ENCODE data around the gene FMN1. TPM values are rescaled to one million over a fixed set of nuclear protein-coding genes. Genes with fewer than 3 reads are reported as not detected.

Gene FMN1
- total and polyA plus RNA-seq, 7 donors = 3.0 to 19.9 (median 6.7) TPM

GRCh38 chr15:32922541-32922940 lies 272.0 kb downstream of the FMN1 start:
- intact Hi-C loops (cut with DNase I) = no loop called here
- no peaks in the 10 kb centered on the region for H3K9me3 ChIP-seq
- WGBS, 2 donors = 74 to 95% methylated on average over 3 of the region's 3 CpGs

DNA sequence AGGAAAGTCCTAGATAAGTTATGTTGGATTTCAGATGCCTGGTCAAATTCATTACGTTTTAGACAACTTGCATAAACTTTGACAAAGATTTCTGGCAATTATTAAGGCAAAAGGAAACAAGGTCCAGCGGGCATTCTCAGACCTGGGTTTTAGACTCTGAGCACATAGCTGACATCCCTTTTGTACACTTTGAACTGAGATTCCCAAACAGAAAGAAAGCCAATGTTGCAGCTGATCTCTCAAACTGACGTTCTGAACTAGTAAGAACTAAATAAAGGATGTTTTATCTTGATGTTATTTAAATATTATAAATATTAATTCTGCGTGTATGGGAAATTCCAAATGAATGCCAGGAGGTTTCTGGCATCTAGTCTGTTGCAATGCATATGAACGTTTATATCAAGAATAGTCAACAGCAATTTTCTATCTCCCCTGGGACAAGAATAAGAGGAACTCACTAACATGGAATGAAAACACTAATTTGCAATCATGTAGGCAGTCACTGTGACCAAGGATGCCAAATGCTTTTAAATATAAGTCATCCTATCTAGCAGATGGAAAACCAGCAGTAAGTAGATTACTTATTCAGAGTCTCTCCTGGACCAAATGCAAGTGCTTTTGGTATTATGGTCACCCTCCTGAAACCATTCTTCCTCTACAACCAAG lies 274.6 kb downstream of the FMN1 start:
- TF ChIP-seq POLR2AphosphoS5 (IDR thresholded peaks at IDR 0.05) = no peak
- no peak for TF ChIP-seq POLR2A (IDR thresholded peaks at IDR 0.05)
- TF ChIP-seq, protein P1, sequence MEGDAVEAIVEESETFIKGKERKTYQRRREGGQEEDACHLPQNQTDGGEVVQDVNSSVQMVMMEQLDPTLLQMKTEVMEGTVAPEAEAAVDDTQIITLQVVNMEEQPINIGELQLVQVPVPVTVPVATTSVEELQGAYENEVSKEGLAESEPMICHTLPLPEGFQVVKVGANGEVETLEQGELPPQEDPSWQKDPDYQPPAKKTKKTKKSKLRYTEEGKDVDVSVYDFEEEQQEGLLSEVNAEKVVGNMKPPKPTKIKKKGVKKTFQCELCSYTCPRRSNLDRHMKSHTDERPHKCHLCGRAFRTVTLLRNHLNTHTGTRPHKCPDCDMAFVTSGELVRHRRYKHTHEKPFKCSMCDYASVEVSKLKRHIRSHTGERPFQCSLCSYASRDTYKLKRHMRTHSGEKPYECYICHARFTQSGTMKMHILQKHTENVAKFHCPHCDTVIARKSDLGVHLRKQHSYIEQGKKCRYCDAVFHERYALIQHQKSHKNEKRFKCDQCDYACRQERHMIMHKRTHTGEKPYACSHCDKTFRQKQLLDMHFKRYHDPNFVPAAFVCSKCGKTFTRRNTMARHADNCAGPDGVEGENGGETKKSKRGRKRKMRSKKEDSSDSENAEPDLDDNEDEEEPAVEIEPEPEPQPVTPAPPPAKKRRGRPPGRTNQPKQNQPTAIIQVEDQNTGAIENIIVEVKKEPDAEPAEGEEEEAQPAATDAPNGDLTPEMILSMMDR (IDR thresholded peaks at IDR 0.05) = no peak
- no peak for TF ChIP-seq EP300 (IDR thresholded peaks at IDR 0.05)
- WGBS, 2 donors = 72 to 84% methylated on average over 5 of the region's 5 CpGs
- Histone ChIP-seq H3K4me1 (peaks cover 0 to 22% (median 7%) of the 10 kb centered on the region in 4 donors), H3K9me3 (no peaks in the 10 kb centered on the region), H3K36me3 (no peaks in the 10 kb centered on the region), H3K27ac (peak overlapping the region in 1 of 4 donors; percentile 38), H3K4me3 (no peak overlapping the region), H3K27me3 (no peaks in the 10 kb centered on the region)
- DNase-seq = no peak
- intact Hi-C loops (cut with DNase I) = no loop called here

More at GRCh38 chr15:32922541-32922940, 272.0 kb downstream of the FMN1 start:
- no peak overlapping the region for H3K27ac ChIP-seq
- peaks cover 0 to 12% (median 3%) of the 10 kb centered on the region in 4 donors for H3K4me1 ChIP-seq
- TF ChIP-seq, protein P1 (IDR thresholded peaks at IDR 0.05) = no peak
- no peak for TF ChIP-seq POLR2AphosphoS5 (IDR thresholded peaks at IDR 0.05)
- no peak for TF ChIP-seq EP300 (IDR thresholded peaks at IDR 0.05)
- TF ChIP-seq POLR2A (IDR thresholded peaks at IDR 0.05) = no peak
- H3K4me3 ChIP-seq = no peak overlapping the region
- DNase-seq = no peak
- H3K36me3 ChIP-seq = no peaks in the 10 kb centered on the region
- H3K27me3 ChIP-seq = no peaks in the 10 kb centered on the region

GRCh38 chr15:32918547-32918946 lies 276.0 kb downstream of the FMN1 start:
- no peak overlapping the region for H3K27ac ChIP-seq
- H3K27me3 ChIP-seq = no peaks in the 10 kb centered on the region
- TF ChIP-seq POLR2A (IDR thresholded peaks at IDR 0.05) (no peak), POLR2AphosphoS5 (IDR thresholded peaks at IDR 0.05) (no peak)
- TF ChIP-seq, protein P1 (IDR thresholded peaks at IDR 0.05) = no peak
- H3K9me3 ChIP-seq = no peaks in the 10 kb centered on the region
- no peaks in the 10 kb centered on the region for H3K36me3 ChIP-seq
- WGBS, 2 donors = 76 to 89% methylated on average over 4 of the region's 4 CpGs
- peaks cover 0 to 22% (median 7%) of the 10 kb centered on the region in 4 donors for H3K4me1 ChIP-seq
- intact Hi-C loops (cut with DNase I) = no loop called here
- H3K4me3 ChIP-seq = no peak overlapping the region
- no peak for DNase-seq

DNA sequence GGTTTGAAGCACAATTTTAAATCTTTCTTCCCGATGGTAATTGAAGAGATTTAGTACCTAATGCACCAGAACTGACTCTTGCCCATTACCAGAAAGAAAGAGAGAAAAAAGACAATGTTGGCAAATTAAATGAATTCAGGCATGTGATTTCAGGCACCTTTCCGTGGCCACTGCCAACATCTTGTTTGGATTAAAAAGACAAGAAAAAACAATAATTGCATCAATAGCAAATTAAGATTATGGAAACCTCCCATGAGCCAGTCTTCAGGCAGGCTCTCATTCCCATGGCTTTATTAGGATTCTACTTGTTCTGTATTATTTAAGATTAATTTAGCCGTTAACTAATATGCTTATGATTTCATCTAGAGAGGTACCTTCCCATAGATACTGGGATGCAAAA lies 283.7 kb downstream of the FMN1 start:
- TF ChIP-seq POLR2AphosphoS5 (IDR thresholded peaks at IDR 0.05) = no peak
- TF ChIP-seq POLR2A (IDR thresholded peaks at IDR 0.05) = no peak
- TF ChIP-seq EP300 (IDR thresholded peaks at IDR 0.05) = no peak
- TF ChIP-seq, protein P1 (IDR thresholded peaks at IDR 0.05) = no peak
- H3K4me3 ChIP-seq = no peak overlapping the region
- WGBS, 2 donors = 95 to 96% methylated on average over 3 of the region's 3 CpGs
- no peak for DNase-seq
- H3K9me3 ChIP-seq = no peaks in the 10 kb centered on the region
- H3K27me3 ChIP-seq = no peaks in the 10 kb centered on the region
- H3K27ac ChIP-seq = no peak overlapping the region
- no peaks in the 10 kb centered on the region for H3K36me3 ChIP-seq
- H3K4me1 ChIP-seq = peaks cover 0 to 13% (median 5%) of the 10 kb centered on the region in 4 donors
- intact Hi-C loops (cut with DNase I) = no loop called here

DNA sequence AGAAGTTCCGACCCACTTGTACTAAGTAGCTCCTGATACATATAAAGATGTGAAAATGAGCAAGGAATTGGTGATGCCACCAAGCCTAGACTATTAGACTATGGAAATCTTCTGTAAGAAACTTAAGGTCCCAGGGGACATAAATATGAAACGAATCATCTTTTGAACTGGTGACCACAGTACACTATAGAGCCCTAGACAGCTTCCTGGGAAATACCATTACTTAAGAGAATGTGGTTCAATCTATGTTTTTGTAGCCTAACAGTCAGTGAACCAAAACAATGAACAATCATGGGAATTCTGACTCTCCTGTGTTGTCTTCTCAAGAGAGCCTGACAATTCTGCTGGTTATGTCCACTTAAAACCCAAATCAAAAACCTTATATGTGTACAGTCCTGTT lies 285.1 kb downstream of the FMN1 start:
- no peaks in the 10 kb centered on the region for H3K9me3 ChIP-seq
- no peak for DNase-seq
- no peaks in the 10 kb centered on the region for H3K27me3 ChIP-seq
- WGBS, 2 donors = 75 to 87% methylated on average over 2 of the region's 2 CpGs
- H3K36me3 ChIP-seq = no peaks in the 10 kb centered on the region
- H3K4me1 ChIP-seq = peaks cover 0 to 15% (median 3%) of the 10 kb centered on the region in 4 donors
- H3K27ac ChIP-seq = no peak overlapping the region
- TF ChIP-seq EP300 (IDR thresholded peaks at IDR 0.05) (no peak), POLR2AphosphoS5 (IDR thresholded peaks at IDR 0.05) (no peak), POLR2A (IDR thresholded peaks at IDR 0.05) (no peak)
- TF ChIP-seq, protein P1 (IDR thresholded peaks at IDR 0.05) = no peak
- H3K4me3 ChIP-seq = no peak overlapping the region
- intact Hi-C loops (cut with DNase I) = no loop called here
